ENCODE measurements around the gene ALCAM. TPM values are rescaled to one million over a fixed set of nuclear protein-coding genes. Genes with fewer than 3 reads are reported as not detected.
"Not testable (repeated sequence)": the region's sequence is repeated elsewhere in the genome, so short reads cannot be mapped to it uniquely, and the experiment has no call there.

Gene ALCAM
- total RNA-seq, 2 donors from 2014 or later = 5.8 to 7.4 TPM

DNA sequence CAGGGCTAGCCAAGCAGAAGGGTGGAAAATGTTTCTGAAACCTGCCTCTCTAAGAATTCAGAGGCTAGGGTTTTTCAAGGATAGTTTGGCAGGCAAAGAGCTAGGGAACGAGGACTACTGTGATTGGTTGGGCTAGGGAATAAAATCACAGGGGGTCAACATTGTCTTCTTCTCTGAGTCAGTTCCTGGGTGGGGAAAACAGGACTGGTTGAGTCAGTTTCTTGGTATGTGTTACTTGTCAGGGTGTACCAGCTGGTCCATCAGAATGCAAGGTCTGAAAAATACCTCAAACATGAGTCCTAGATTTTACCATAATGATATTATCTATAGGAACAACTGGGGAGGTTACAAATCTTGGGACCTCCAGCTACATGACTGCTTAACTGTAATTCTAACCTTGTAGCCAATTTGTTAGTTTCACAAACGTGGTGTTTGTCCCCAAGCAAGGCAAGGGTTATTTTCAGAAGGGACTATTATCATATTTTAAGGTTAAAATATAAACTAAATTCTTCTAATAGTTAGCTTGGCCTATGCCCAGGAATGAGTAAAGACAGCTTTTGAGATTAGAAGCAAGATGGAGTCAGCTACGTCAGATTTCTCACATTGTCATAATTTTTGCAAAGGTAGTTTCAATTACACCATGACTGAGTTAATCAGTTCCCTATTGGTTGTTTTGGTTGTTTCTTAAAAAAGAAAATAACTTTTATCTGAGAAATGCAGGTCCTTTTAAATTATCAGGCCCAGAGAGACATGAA is 231.5 kb downstream of the ALCAM start:
- no peak for DNase-seq
- ATAC-seq = no peak
- intact Hi-C loops (cut with DNase I) = no loop called here

- no peak for ATAC-seq
- intact Hi-C loops (cut with DNase I) = no loop called here
These were observed 232.6 kb downstream of the ALCAM start for GRCh38 chr3:105599350-105599749.

DNA sequence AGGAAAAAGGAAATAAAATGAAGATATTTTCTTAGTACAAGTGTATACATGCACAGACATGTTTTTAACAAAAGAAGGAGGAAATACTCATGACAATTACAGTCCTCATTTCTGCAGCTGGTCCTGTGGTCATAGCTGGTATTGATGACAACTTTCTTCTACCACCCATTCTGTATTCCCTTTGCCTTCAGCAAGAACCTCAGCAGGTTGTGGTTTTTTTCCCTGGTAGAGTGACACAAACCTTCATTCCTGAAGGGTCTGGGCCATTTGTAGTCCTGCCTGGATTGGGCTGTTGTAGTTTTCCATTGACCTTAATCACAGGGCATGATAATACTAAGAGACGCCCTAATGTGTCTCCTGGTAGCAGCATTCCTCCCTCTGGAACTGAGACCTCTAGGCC is 235.0 kb downstream of the ALCAM start:
- ATAC-seq; DNase-seq; intact Hi-C loops (cut with DNase I): not testable (repeated sequence)

More at GRCh38 chr3:105599350-105599749, 232.6 kb downstream of the ALCAM start:
- no peak for DNase-seq

DNA sequence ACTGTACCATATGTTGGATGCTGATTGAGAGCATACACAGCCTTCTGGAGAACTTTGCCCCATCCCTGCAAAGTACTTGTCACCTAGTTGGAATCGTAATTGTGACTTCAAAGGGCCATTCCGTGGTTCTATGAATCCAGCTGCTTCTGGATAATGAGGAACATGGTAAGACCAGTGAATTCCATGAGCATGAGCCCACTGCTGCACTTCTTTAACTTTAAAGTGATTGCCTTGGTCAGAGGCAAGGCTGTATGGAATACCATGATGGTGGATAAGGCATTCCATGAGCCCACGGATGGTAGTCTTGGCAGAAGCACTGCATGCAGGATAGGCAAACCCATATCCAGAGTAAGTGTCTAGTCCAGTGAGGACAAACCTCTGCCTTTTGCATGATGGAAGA is 235.6 kb downstream of the ALCAM start:
- intact Hi-C loops (cut with DNase I); ATAC-seq; DNase-seq: not testable (repeated sequence)

DNA sequence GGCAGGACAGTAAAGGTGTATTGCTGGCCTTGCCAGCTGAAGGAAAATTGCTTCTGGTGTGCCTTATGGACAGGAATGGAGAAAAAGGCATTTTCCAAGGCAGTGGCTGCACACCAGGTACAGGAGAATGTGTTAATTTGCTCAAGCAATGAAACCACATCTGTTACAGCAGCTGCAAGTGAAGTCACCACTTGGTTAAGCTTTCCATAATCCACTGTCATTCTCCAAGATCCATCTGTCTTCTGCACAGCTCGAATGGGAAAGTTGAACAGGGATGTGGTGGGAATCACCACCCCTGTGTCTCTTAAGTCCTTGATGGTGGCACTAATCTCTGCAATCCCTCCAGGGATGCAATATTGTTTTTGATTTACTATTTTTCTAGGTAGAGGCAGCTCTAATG is 236.8 kb downstream of the ALCAM start:
- ATAC-seq; intact Hi-C loops (cut with DNase I): not testable (repeated sequence)

GRCh38 chr3:105606016-105606415 is 239.3 kb downstream of the ALCAM start:
- ATAC-seq = no peak
- no peak for DNase-seq
- intact Hi-C loops (cut with DNase I) = no loop called here

More for the DNA sequence above, 236.8 kb downstream of the ALCAM start:
- not testable (repeated sequence) for DNase-seq

DNA sequence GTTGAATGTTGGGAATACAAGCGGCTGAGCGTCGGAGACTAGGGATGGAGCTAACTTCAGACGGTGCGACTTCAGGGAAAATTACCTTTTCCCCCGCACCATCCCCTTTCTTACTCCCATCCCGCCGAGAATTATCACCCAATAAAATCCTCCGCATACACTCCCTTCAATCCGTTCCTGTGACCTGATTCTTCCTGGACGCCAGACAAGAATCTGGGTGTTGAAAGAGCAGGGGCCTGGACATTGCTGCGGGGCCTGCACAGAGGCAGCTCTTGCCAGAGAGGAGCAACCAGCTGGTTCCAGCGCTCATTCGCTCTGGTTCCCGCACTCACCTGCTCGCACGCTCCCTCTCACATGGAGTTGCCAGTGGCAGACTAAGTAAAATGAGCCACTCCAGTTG is 241.9 kb downstream of the ALCAM start:
- ATAC-seq = peak; percentile 53 to 63
- peak; percentile 28 for DNase-seq
- intact Hi-C loops (cut with DNase I) = no loop called here

GRCh38 chr3:105610473-105610872 is 243.8 kb downstream of the ALCAM start:
- DNase-seq (no peak), ATAC-seq (no peak)
- intact Hi-C loops (cut with DNase I) = no loop called here

DNA sequence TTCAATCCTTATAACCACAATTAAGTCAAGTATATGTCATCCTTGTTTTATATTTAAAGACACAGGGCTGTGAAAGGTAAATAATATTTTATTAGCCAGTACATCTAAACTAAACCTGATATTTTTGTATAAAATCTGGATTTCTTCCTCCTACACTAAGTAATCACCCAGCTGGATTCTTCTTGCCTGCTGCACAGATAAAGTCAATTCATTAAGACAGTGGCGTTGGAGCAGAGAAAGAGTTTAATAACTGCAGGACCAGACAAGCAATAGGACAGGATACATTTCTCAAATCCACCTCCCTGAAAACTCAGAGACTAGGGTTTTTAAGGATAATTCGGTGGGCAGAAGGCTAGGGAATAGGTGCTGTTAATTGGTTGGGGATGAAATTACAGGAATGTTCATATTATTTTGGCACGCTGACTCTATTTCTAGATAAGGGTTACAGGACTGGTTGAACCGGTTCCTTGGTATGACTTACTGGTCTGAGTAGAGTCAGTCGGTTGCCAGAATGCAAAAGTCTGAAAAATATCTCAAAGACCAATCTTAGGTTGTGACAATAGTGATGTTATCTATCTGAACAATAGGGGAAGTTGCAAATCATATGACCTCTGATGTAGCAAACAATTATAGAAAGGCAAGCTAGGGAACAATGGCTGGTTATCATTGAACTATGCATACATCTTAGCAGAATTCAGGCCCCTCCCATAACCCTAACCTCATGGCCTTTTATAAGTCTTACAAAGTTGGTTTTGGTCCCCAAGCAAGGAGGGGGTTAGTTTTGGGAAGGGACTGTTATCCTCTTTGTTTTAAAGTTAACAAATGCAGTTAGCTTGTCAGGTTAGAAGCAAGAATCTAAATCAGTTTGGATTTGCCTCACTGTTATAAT is 244.8 kb downstream of the ALCAM start:
- no peak for ATAC-seq
- intact Hi-C loops (cut with DNase I) = no loop called here
- DNase-seq = no peak

DNA sequence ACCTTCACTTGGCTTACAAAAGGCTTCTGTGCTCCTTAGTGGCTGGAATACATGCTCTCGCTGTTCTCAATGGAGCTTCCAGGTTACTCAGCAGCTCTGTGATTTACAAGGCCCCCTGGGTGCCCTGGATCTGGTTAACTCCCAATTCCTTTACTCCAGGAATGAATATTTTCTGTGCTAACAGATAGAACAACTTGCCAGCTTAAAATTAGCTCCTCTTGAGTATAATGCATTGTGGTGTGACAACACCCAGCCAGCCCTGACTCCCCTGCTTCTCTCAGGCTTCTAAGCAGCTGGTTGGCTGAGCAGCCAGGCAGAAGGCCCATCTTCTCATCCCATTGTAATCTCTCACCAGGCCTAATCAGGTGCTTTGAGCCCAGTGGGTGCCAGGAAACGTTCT is 246.4 kb downstream of the ALCAM start:
- ATAC-seq = peak; percentile 80 to 82
- intact Hi-C loops (cut with DNase I) = no loop called here
- peak; percentile 18 for DNase-seq

GRCh38 chr3:105614288-105615030 is 247.8 kb downstream of the ALCAM start:
- no peak for DNase-seq
- intact Hi-C loops (cut with DNase I) = no loop called here
- peak in 1 of 2 donors; percentile 64 for ATAC-seq

GRCh38 chr3:105615814-105616213 is 249.1 kb downstream of the ALCAM start:
- ATAC-seq = no peak
- intact Hi-C loops (cut with DNase I) = no loop called here

DNA sequence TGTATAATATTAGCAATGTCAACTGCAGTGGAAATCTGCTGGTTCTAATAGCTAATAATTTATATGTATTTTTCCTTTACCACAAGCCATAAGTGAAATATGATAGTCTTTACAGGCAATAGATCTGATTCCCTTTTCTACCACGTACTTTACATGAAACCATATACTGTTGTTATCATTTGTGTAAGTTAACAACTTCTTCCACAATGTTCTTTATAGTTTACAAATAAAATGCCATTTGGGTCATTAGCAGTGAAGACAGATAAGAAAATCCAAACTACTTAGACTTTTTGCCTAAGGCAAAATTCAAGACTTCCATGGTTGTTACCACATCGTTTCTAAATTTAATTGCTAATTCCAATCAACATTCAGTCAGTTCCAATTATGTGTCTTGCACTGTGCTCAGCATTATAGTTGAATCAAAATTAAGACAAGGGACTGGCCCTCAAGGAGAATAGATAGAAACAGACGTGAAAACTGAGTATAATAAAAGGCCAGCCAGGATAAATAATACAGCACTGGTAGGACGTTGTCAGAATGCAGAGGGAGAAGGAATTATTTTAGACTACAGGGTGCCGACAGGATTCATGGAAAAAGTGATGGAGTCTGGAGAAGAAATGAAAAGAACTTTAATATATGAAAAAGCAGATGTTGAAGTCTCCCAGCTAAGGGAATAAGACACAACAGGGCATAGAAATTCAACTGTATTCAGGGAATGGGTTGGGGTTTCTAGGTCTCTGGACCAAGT is 249.8 kb downstream of the ALCAM start:
- ATAC-seq (no peak), DNase-seq (no peak)
- intact Hi-C loops (cut with DNase I) = no loop called here

More at GRCh38 chr3:105615814-105616213, 249.1 kb downstream of the ALCAM start:
- no peak for DNase-seq

DNA sequence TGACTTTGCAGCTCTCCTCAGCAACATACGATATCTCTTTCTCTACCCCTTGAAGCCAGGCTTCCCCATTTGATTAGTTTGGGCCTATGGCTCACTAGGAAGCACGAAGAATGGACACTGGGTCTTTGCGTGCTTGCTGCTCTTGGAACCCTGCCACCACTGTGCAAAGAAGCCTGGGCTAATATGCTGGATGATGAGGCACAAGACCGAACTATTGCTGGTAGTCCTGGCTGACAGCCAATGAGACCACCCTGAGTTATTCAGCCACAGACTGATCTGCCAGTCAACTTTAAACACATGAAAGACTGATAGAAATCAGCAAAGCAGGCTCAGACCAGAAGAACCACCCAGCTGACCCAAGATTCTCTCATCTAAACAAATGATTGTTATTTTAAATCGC is 251.8 kb downstream of the ALCAM start:
- intact Hi-C loops (cut with DNase I) = no loop called here
- ATAC-seq (no peak), DNase-seq (no peak)

- DNase-seq (no peak), ATAC-seq (no peak)
- intact Hi-C loops (cut with DNase I) = no loop called here
These were observed 252.9 kb downstream of the ALCAM start for GRCh38 chr3:105619651-105620050.

DNA sequence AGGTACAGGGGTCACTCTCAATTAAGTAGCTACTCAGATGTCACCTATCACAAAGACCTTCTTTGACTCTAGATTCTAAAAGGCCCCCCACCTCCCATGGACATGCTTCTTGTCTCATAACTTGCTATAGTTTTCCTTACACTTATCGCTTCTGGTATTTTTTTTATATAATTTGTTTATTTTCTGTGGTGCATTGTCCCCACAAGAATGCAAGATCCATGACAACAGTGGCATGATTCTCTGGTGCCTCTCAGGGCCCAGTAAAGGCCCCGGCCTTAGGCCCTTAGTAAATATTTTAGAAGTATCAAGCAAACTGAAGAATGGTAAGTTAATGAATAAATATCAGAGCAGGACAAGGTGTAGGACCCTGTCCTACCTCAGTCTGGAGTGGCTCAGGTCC is 253.5 kb downstream of the ALCAM start:
- intact Hi-C loops (cut with DNase I) = no loop called here
- ATAC-seq (no peak), DNase-seq (no peak)

- intact Hi-C loops (cut with DNase I) = no loop called here
- no peak for ATAC-seq
- no peak for DNase-seq
These were observed 255.5 kb downstream of the ALCAM start for GRCh38 chr3:105622169-105622568.
